Right lobe of liver (tissue), 6 donors: ENCODE results near the gene MKNK1. TPM values are rescaled to one million over a fixed set of nuclear protein-coding genes. Genes with fewer than 3 reads are reported as not detected.
A peak's percentile ranks its signal among the peaks of the same experiment; 100 is the strongest.

Source experiments
- ATAC-seq, 4 donors: fragments of 200-7000 bp; cut with Tn5 transposase; one replicate each; pipeline ENCODE4 v1.9.1; 2020; ENCODE audit warnings: mild to moderate bottlenecking in 4 of 4, moderate library complexity in 4 of 4
- DNase-seq, 3 donors: peaks; one replicate each; pipeline ENCODE4 v3.0.0-alpha.2; 2020
- H3K27ac ChIP-seq, 3 donors: fragments of 200-600 bp; one replicate each; pipeline ENCODE4 v1.8.0; 2022
- H3K27me3 ChIP-seq, 2 donors: fragments of 200-600 bp; one replicate each; pipeline ENCODE4 v1.8.0; 2022
- H3K36me3 ChIP-seq, 4 donors: fragments of 200-600 bp; sonication (generic) in 1 of 4; one replicate each; pipeline versions ENCODE4 v1.5.1 to v1.8.0; 2017 to 2022; ENCODE audit warnings: control low read depth in 1 of 4
- H3K4me1 ChIP-seq, 4 donors: fragments of 200-600 bp; sonication (generic) in 1 of 4; one replicate each; pipeline versions ENCODE4 v1.5.1 to v1.8.0; 2017 to 2022; ENCODE audit warnings: control low read depth in 1 of 4
- H3K4me3 ChIP-seq, 3 donors: fragments of 200-600 bp; one replicate each; pipeline ENCODE4 v1.8.0; 2022
- H3K9me3 ChIP-seq, 4 donors: fragments of 200-600 bp; sonication (generic) in 1 of 4; one replicate each; pipeline versions ENCODE4 v1.5.1 to v1.8.0; 2017 to 2022; ENCODE audit warnings: control low read depth in 1 of 4
- CTCF ChIP-seq, 4 donors: fragments of 200-600 bp in 3 of 4; fragments of 450-650 bp in 1 of 4; IDR thresholded peaks; one replicate each; pipeline versions ENCODE4 v1.5.1 to v1.8.0; 2016 to 2022; ENCODE audit warnings: antibody characterized with exemption in 4 of 4, mild to moderate bottlenecking in 2 of 4
- POLR2A ChIP-seq: fragments of 450-650 bp; IDR thresholded peaks from one replicate; pipeline ENCODE4 v1.6.1; 2017; ENCODE audit warnings: antibody characterized with exemption, mild to moderate bottlenecking
- WGBS: methylation state at CpG from one replicate; pipeline ENCODE4 v1.1.6; 2018; ENCODE audit warnings: low coverage, low lambda C conversion rate; ENCODE audit not compliant: insufficient coverage; ENCODE audit errors: missing lambda C conversion rate; 5-methylcytosine and 5-hydroxymethylcytosine counted together
- intact Hi-C, 2 donors: fragments of 100-400 bp; cut with DNase I; formaldehyde crosslinking; loops; one replicate each; pipeline versions ENCODE4 v1.11.2 to v1.14.1; 2022
- total RNA-seq, 6 experiments: library from RNA; depleted of rRNA in 2 of 6; stranded (reverse); fragments of >200 nt in 2 of 6; fragmentation: NEBNext Ultra II Directional in 3 of 6; extraction: Animal tissue kit (Norgen Biotek cat#: 25700) in 3 of 6; gene quantifications; one replicate each; pipeline versions ENCODE4 v1.1.0 to v1.2.4, GENCODE V29; 2016 to 2023
- donor health status: DM: no; HTN: yes; CAD: no.
- donor health status: DM: no; HTN: no; CAD: no.
- donor health status: DM: no; HTN: no; CAD: no.
- donor health status: DM: no; HTN: yes; CAD: no.
- donor health status: DM: no; HTN: yes; CAD: no.

Gene MKNK1
- total RNA-seq, 6 experiments from 2014 or later = 17.5 to 27.2 (median 20.8) TPM

- intact Hi-C loops = loop anchor here in 1 of 2 donors (10.0 kb wide), 1 partner anchor 100 kb away; no protein-coding TSS in a partner anchor
Observed at GRCh38 chr1:46544561-46545240, 59.4 kb downstream of the MKNK1 start.

GRCh38 chr1:46543761-46544560, 60.1 kb downstream of the MKNK1 start:
- TF ChIP-seq CTCF (IDR thresholded peaks at IDR 0.05) = no peak
- no peak for TF ChIP-seq POLR2A
- H3K4me3 ChIP-seq = no peak overlapping the region
- no peaks in the 10 kb centered on the region for H3K4me1 ChIP-seq
- H3K27ac ChIP-seq = no peak overlapping the region
- no peaks in the 10 kb centered on the region for H3K27me3 ChIP-seq
- no peaks in the 10 kb centered on the region for H3K36me3 ChIP-seq
- H3K9me3 ChIP-seq = no peaks in the 10 kb centered on the region
- DNase-seq (peak in 1 of 3 donors; percentile 36), ATAC-seq (no peak)
- WGBS = 7% methylated on average over 23 of the region's 58 CpGs
- intact Hi-C loops = loop anchor here in 1 of 2 donors (10.0 kb wide), 1 partner anchor 99 kb away; no protein-coding TSS in a partner anchor

More at GRCh38 chr1:46544561-46545240, 59.4 kb downstream of the MKNK1 start:
- Histone ChIP-seq H3K27ac (no peak overlapping the region), H3K4me1 (no peaks in the 10 kb centered on the region), H3K9me3 (no peaks in the 10 kb centered on the region), H3K27me3 (no peaks in the 10 kb centered on the region), H3K36me3 (no peaks in the 10 kb centered on the region), H3K4me3 (no peak overlapping the region)
- no peak for TF ChIP-seq POLR2A
- no peak for TF ChIP-seq CTCF (IDR thresholded peaks at IDR 0.05)
- 47% methylated on average over 2 of the region's 5 CpGs for WGBS
- ATAC-seq (no peak), DNase-seq (peak in 1 of 3 donors; percentile 23)

- WGBS = 44% methylated on average over 2 of the region's 7 CpGs
- no peak for TF ChIP-seq CTCF (IDR thresholded peaks at IDR 0.05)
- no peak for TF ChIP-seq POLR2A
- intact Hi-C loops = loop anchor here in 1 of 2 donors (10.0 kb wide), 1 partner anchor 99 kb away; no protein-coding TSS in a partner anchor
- Histone ChIP-seq H3K27me3 (no peaks in the 10 kb centered on the region), H3K4me3 (no peak overlapping the region), H3K27ac (no peak overlapping the region), H3K9me3 (no peaks in the 10 kb centered on the region), H3K36me3 (no peaks in the 10 kb centered on the region), H3K4me1 (no peaks in the 10 kb centered on the region)
- DNase-seq = no peak
- no peak for ATAC-seq
Observed at GRCh38 chr1:46543382-46543760, 60.7 kb downstream of the MKNK1 start.

- intact Hi-C loops = loop anchor here in 1 of 2 donors (10.0 kb wide), 1 partner anchor 95 kb away; no protein-coding TSS in a partner anchor
- DNase-seq (no peak), ATAC-seq (no peak)
- Histone ChIP-seq H3K4me3 (no peak overlapping the region), H3K4me1 (no peaks in the 10 kb centered on the region), H3K27ac (no peak overlapping the region), H3K9me3 (no peaks in the 10 kb centered on the region), H3K36me3 (no peaks in the 10 kb centered on the region), H3K27me3 (no peaks in the 10 kb centered on the region)
- TF ChIP-seq CTCF (IDR thresholded peaks at IDR 0.05) (no peak), POLR2A (no peak)
- WGBS = 100% methylated on average over 1 of the region's 9 CpGs
Observed at GRCh38 chr1:46539972-46540371, 64.1 kb downstream of the MKNK1 start.
